Neutrophil (primary cell): ENCODE results near the gene PDZD7.

Source experiments
- H3K27ac ChIP-seq: fragments of 200-600 bp; sonication (generic); 2 replicates; pipeline ENCODE4 v1.5.1; 2016; ENCODE audit warnings: mild to moderate bottlenecking, moderate library complexity
- H3K27me3 ChIP-seq: fragments of 200-600 bp; sonication (generic); 2 replicates; pipeline ENCODE4 v1.6.0; 2016; ENCODE audit warnings: mild to moderate bottlenecking
- H3K36me3 ChIP-seq: fragments of 200-600 bp; sonication (generic); 2 replicates; pipeline ENCODE4 v1.5.1; 2017
- H3K4me1 ChIP-seq, 2 experiments: fragments of 200-600 bp in 1 of 2; sonication (generic) in 1 of 2; 1 replicate in 1 of 2; 2 replicates in 1 of 2; pipeline versions ENCODE4 v1.5.1 to v1.6.1; 2013 to 2016; ENCODE audit warnings: low read depth in 1 of 2, low read length in 1 of 2, mild to moderate bottlenecking in 1 of 2, moderate library complexity in 1 of 2; ENCODE audit not compliant: control insufficient read depth in 1 of 2, insufficient read depth in 1 of 2
- H3K4me3 ChIP-seq, 2 experiments: fragments of 200-600 bp in 1 of 2; sonication (generic) in 1 of 2; 1 replicate in 1 of 2; 2 replicates in 1 of 2; pipeline ENCODE4 v1.5.1; 2013 to 2016; ENCODE audit warnings: low read depth in 1 of 2, low read length in 1 of 2, mild to moderate bottlenecking in 1 of 2, moderate library complexity in 1 of 2
- H3K9me3 ChIP-seq: fragments of 200-600 bp; sonication (generic); 2 replicates; pipeline ENCODE4 v1.5.1; 2016
- CTCF ChIP-seq: fragments of 200-600 bp; sonication (generic); IDR thresholded peaks from 2 replicates; pipeline ENCODE4 v1.5.1; 2016; ENCODE audit warnings: antibody characterized with exemption

The PDZD7 gene

DNA sequence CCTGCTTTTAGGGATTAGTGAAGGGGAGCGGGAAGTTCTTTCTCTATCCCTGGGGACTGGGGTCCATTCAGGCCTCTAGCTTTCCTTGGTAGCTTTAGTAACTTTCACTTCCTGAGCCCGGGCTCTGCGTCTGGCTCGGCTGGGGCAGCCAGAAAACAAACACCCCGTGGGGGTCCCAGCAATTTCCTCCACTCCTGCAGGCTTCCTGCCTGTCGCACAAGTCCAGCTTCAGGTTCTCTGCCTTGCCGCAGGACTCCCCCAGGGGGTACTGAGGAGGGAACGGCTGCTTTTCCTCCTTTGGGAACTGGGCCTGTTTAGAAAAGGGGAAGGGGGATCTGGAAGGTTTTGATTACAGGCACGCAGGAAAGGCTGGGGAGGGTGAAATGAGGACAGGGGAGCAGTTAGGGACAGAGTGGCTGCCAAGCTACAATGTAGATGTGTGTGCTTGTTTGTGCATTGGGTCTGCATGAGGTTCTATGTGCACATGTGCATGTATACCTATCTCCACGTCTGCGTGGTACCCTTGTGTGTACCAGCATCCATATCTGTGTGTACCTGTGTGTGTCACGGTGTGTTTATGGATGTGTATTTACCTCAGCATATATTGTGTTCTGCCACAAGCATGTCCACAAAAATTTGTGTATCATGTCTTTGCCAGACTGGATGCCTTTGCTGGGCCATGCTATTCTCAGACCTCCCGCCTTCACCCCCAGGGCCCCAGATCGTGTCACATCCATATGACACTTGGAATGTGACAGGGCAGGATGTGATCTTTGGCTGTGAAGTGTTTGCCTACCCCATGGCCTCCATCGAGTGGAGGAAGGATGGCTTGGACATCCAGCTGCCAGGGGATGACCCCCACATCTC, 32.9 kb upstream of the PDZD7 start:
- Histone ChIP-seq H3K36me3 (no peaks in the 10 kb centered on the region), H3K27ac (no peak overlapping the region), H3K4me3 (no peak overlapping the region), H3K27me3 (peaks cover 73% of the 10 kb centered on the region), H3K4me1 (peaks cover 63% of the 10 kb centered on the region in 2 experiments), H3K9me3 (no peaks in the 10 kb centered on the region)
- TF ChIP-seq CTCF: no peak

DNA sequence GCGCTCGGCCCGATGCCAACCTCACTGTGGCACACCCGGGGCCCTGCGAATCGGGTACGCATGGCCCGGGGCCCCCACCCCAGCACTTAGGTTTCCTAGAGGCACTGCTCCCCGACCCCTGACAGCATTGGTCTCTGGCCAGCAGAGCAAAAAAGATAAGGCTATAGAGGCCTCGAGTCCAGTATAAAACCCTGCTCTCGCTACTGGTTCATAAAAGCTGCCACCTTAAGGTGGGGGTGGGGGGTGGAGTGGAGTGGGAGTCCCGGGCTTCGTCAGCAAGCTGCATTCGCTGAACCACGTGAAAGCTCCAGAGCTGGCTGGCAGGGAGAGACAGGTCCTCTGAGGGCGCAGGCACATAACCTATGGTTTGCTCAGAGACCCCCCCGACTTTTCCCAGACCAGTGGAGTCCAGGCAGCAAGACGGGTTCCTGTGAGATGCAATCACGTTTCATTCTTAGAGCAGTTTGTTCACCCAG, 32.2 kb upstream of the PDZD7 start:
- H3K9me3 ChIP-seq: no peaks in the 10 kb centered on the region
- peak overlapping the region in 1 of 2 experiments; percentile 49 for H3K4me3 ChIP-seq
- peaks cover 63% of the 10 kb centered on the region in 2 experiments for H3K4me1 ChIP-seq
- H3K27me3 ChIP-seq: peaks cover 73% of the 10 kb centered on the region
- H3K36me3 ChIP-seq: no peaks in the 10 kb centered on the region
- H3K27ac ChIP-seq: no peak overlapping the region
- no peak for TF ChIP-seq CTCF

DNA sequence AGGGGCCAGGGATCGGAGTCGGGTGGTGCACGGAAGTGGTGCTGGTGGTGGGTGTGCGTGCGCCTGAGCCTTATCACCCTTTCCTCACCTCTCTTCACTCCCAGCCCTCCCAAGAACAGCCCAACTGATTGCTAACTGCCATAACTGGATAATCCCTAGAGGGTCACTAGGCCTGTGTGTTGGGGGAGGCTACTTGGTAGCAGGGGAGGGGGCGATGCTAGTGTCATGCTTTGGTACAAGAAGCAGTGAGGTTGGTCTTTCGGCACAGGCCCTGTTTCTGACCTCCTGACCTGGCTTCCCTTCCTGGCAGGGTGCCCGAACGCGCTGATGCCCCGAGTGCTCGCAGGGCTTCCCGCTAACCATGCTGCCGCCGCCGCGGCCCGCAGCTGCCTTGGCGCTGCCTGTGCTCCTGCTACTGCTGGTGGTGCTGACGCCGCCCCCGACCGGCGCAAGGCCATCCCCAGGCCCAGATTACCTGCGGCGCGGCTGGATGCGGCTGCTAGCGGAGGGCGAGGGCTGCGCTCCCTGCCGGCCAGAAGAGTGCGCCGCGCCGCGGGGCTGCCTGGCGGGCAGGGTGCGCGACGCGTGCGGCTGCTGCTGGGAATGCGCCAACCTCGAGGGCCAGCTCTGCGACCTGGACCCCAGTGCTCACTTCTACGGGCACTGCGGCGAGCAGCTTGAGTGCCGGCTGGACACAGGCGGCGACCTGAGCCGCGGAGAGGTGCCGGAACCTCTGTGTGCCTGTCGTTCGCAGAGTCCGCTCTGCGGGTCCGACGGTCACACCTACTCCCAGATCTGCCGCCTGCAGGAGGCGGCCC, 31.5 kb upstream of the PDZD7 start:
- Histone ChIP-seq H3K36me3 (no peaks in the 10 kb centered on the region), H3K27me3 (peaks cover 68% of the 10 kb centered on the region), H3K27ac (no peak overlapping the region), H3K4me3 (peak overlapping the region; percentile 2 to 49), H3K4me1 (peaks cover 57 to 59% of the 10 kb centered on the region in 2 experiments), H3K9me3 (no peaks in the 10 kb centered on the region)
- TF ChIP-seq CTCF: peak; percentile 44

- no peaks in the 10 kb centered on the region for H3K9me3 ChIP-seq
- H3K4me1 ChIP-seq: peaks cover 51 to 52% of the 10 kb centered on the region in 2 experiments
- peaks cover 61% of the 10 kb centered on the region for H3K27me3 ChIP-seq
- TF ChIP-seq CTCF: no peak
- H3K27ac ChIP-seq: peak within 1 kb of the TSS; percentile 55
- peak within 1 kb of the TSS; percentile 99 for H3K4me3 ChIP-seq
- no peaks in the 10 kb centered on the region for H3K36me3 ChIP-seq
Measured at GRCh38 chr10:101061624-101062231, 30.8 kb upstream of the PDZD7 start, which contains the start of gene KAZALD1. KAZALD1 (plus strand) TSS chr10:101061989; CDS start chr10:101062593, 604 bp downstream.

DNA sequence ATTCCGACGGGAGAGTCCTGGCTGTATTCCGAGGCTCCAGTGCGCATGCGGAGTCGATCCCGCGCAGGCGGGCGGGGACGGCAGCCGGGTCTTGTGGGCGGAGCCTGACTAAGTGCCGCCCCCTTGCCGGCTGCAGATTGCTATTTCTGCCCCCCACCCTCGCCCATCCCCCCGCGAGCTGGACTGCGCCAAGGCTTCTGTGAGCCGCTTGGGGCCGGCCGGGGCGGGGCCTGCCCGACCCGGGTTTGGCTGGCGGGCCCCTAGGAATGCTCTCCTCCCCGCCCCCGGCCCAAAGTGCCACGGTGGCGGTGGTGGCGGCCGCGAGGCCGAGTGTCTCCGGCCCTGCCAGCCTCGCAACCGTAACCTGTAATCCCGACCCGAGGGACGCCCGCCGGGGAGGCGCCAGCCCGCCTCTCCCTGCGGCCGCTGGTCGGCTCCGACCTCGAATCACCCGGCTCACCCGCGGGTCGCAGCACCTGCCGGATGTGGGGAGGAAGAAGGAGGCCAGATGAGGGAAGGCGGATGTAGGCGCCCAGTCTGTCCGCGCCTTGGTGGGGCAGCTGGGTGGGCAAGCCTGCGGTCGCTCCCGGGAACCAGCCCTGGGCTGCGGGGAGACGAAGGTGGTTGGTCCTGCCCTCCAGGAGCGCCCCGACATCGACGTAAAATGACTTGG, 30.2 kb upstream of the PDZD7 start:
- H3K4me3 ChIP-seq: peak overlapping the region; percentile 99
- H3K9me3 ChIP-seq: no peaks in the 10 kb centered on the region
- peaks cover 44 to 46% of the 10 kb centered on the region in 2 experiments for H3K4me1 ChIP-seq
- H3K27me3 ChIP-seq: peaks cover 54% of the 10 kb centered on the region
- H3K27ac ChIP-seq: peak overlapping the region; percentile 55
- TF ChIP-seq CTCF: peak; percentile 37
- no peaks in the 10 kb centered on the region for H3K36me3 ChIP-seq
